Astrocyte of the spinal cord (primary cell): ENCODE measurements around the gene UGT1A3.

Source experiments
- DNase-seq: peaks from one replicate; pipeline ENCODE4 v3.0.0; 2011; ENCODE audit warnings: low read depth, low spot score
- H3K4me3 ChIP-seq: 2 replicates; pipeline ENCODE4 v1.5.1; 2011; ENCODE audit warnings: low read depth, mild to moderate bottlenecking, low read length, moderate library complexity
- in situ Hi-C: cut with HindIII; loops from 2 replicates; pipeline ENCODE4 v1.10.0; 2017; ENCODE audit warnings: low sequenced_read_pairs
- TF ChIP-seq, protein P1 (sequence below): IDR thresholded peaks from 2 replicates; pipeline ENCODE4 v1.5.1; 2012; ENCODE audit warnings: low read depth, mild to moderate bottlenecking, low read length, inconsistent platforms

Gene UGT1A3

DNA sequence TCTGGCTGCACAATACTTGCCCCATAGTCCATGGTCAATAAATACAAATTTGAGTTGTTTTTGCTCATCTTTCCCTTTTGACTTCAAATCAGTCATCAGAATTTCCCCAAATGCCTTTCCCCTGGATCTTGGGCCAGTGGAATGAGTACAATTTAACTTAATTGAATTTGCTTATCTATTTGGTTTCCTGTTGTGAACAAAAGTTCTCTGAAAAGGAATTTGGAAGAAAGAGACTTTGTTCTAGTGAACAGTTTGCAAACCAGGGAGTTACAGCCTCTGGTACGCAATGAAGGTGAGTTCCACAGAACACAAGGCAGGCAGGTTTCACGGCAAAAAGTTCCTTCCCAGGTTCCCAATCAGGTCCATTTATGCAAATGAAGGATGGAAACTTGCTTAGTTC lies 30.0 kb downstream of the UGT1A3 start:
- no peak for DNase-seq
- H3K4me3 ChIP-seq, result no peak overlapping the region
- in situ Hi-C loops, result no loop called here
- TF ChIP-seq, protein P1, sequence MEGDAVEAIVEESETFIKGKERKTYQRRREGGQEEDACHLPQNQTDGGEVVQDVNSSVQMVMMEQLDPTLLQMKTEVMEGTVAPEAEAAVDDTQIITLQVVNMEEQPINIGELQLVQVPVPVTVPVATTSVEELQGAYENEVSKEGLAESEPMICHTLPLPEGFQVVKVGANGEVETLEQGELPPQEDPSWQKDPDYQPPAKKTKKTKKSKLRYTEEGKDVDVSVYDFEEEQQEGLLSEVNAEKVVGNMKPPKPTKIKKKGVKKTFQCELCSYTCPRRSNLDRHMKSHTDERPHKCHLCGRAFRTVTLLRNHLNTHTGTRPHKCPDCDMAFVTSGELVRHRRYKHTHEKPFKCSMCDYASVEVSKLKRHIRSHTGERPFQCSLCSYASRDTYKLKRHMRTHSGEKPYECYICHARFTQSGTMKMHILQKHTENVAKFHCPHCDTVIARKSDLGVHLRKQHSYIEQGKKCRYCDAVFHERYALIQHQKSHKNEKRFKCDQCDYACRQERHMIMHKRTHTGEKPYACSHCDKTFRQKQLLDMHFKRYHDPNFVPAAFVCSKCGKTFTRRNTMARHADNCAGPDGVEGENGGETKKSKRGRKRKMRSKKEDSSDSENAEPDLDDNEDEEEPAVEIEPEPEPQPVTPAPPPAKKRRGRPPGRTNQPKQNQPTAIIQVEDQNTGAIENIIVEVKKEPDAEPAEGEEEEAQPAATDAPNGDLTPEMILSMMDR, result no peak

DNA sequence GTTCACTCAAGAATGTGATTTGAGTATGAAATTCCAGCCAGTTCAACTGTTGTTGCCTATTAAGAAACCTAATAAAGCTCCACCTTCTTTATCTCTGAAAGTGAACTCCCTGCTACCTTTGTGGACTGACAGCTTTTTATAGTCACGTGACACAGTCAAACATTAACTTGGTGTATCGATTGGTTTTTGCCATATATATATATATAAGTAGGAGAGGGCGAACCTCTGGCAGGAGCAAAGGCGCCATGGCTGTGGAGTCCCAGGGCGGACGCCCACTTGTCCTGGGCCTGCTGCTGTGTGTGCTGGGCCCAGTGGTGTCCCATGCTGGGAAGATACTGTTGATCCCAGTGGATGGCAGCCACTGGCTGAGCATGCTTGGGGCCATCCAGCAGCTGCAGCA lies 31.2 kb downstream of the UGT1A3 start, which contains the start of gene UGT1A1:
Gene UGT1A1, plus strand, starts transcription at position 228 of the 400 bp plus-strand sequence. Its CDS starts 18 bp downstream, at position 246.
- in situ Hi-C loops, result no loop called here
- TF ChIP-seq, protein P1, result no peak
- no peak for DNase-seq
- no peak within 1 kb of the TSS for H3K4me3 ChIP-seq

DNA sequence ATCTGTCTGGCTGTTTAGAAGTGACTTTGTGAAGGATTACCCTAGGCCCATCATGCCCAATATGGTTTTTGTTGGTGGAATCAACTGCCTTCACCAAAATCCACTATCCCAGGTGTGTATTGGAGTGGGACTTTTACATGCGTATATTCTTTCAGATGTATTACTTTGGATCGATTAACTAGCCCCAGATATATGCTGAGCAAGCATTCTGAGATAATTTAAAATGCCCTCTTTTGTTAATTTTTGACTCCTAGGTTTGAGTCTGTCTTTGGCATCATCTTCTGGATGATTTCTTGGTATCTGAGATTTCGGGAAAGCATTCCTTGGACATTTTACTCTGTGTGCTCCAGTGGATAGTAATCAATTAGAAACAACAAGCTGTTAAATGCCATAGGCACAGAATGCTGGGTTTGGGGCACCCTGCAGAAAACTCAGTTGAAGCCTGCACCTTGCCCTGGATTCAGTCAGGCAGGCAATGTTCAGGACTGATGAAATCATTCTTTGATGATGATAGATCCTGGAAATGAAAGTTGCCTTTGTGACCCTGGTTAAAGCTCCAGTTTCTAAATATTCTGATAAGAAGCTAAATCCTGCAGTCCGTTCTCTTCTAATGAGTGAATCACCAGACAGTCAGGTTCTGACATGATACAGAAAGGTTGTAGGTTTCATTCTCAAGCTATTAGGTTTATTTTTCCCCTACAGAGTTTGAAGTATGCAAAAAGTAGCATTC lies 32.4 kb downstream of the UGT1A3 start:
- no peak overlapping the region for H3K4me3 ChIP-seq
- TF ChIP-seq, protein P1, result no peak
- in situ Hi-C loops, result no loop called here
- no peak for DNase-seq

DNA sequence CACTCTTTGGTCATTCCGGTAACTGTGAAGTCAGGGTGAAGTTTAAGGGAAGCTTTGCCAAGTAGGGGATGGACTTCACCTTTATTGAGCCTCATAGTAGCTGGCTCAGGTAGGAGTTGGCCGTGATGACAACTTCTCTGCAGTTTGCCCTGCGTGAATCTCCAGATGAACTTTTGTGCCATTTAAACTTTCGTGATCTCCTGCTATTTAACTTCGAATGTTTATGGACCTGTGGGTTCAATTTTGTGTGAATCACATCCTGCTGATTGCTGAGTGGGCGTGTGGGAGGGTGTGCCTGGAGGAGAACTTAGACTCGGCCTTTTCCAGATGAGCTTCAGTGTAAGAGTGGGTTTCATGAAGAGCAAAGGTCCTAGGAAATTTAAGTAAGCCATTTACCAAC lies 35.4 kb downstream of the UGT1A3 start:
- in situ Hi-C loops, result no loop called here

DNA sequence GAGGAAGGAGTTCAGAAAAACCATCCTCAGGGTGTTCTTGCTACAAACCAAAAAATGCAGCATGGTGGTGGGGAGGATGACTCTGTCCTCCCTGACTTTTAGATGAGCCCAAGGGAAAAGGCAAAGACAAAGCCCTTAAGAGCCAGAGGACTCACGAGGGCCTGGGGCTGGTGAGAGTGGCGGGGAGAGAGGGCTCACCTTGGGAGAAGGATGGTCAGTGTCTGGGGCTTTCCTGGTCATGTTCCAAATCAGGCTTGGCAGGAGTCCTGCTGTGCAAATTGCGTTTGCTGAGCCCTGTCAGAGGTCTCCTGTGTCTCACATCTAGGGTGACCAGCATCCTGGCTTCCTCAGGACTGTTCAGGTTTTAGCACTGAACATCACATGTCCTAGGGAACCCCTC lies 35.9 kb downstream of the UGT1A3 start:
- TF ChIP-seq, protein P1, result no peak
- no peak overlapping the region for H3K4me3 ChIP-seq
- in situ Hi-C loops, result no loop called here
- no peak for DNase-seq

More for the DNA sequence above, 35.4 kb downstream of the UGT1A3 start:
- DNase-seq, result peak; percentile 35
- no peak overlapping the region for H3K4me3 ChIP-seq
- TF ChIP-seq, protein P1, result no peak

DNA sequence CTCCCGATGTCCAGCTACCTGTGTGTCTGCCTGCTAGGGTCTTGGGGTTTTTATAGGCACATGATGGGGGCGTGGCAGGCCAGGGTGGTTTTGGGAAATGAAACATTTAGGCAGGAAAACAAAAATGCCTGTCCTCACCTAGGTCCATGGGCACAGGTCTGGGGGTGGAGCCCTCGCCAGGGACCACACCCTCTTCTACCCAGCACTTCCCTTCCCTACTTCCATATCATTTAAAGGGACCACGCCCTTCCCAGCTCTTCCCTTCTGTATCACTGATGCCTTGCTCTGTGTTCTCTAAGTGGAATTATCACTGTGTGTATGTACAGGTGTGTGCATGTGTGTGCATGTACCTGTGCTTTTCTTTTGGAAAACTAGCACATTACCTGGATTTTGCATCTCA lies 37.6 kb downstream of the UGT1A3 start:
- in situ Hi-C loops, result no loop called here
- TF ChIP-seq, protein P1, result no peak
- DNase-seq, result no peak
- no peak overlapping the region for H3K4me3 ChIP-seq
